CD14-positive monocyte (primary cell): Measurements from ENCODE around the gene TRPV4. TPM values are rescaled to one million over a fixed set of nuclear protein-coding genes. Genes with fewer than 3 reads are reported as not detected.

Experiments used
- DNase-seq, 3 donors: peaks; one replicate each; pipeline ENCODE4 v3.0.0-alpha.2; 2011 to 2022
- H2AFZ ChIP-seq: 2 replicates; pipeline ENCODE4 v1.6.0; 2012; ENCODE audit warnings: mild to moderate bottlenecking, low read depth, low read length, inconsistent platforms; ENCODE audit not compliant: insufficient read depth, poor library complexity, severe bottlenecking
- H3K27ac ChIP-seq, 2 donors: 1 replicate in 1 of 2; 2 replicates in 1 of 2; pipeline ENCODE4 v1.5.1; 2012 to 2013; ENCODE audit warnings: low read length in 2 of 2, control low read depth in 1 of 2, inconsistent platforms in 1 of 2, low read depth in 1 of 2, mild to moderate bottlenecking in 1 of 2
- H3K27me3 ChIP-seq, 2 donors: one replicate each; pipeline versions ENCODE4 v1.6.0 to v1.6.1; 2011 to 2013; ENCODE audit warnings: low read length in 2 of 2; ENCODE audit not compliant: control insufficient read depth in 2 of 2, insufficient read depth in 2 of 2
- H3K36me3 ChIP-seq, 2 donors: replicated peaks in 1 of 2; 1 replicate in 1 of 2; 2 replicates in 1 of 2; pipeline versions ENCODE4 v1.5.1 to v1.6.1; 2012 to 2013; ENCODE audit warnings: low read length in 2 of 2, control low read depth in 1 of 2, inconsistent platforms in 1 of 2, mild to moderate bottlenecking in 1 of 2; ENCODE audit not compliant: insufficient read depth in 2 of 2, control insufficient read depth in 1 of 2
- H3K4me1 ChIP-seq, 2 donors: 1 replicate in 1 of 2; 2 replicates in 1 of 2; pipeline versions ENCODE4 v1.5.1 to v1.6.1; 2012 to 2013; ENCODE audit warnings: low read length in 2 of 2, control low read depth in 1 of 2, inconsistent platforms in 1 of 2, mild to moderate bottlenecking in 1 of 2, moderate library complexity in 1 of 2; ENCODE audit not compliant: insufficient read depth in 2 of 2, control insufficient read depth in 1 of 2
- H3K4me2 ChIP-seq: replicated peaks from 2 replicates; pipeline ENCODE3; 2012; ENCODE audit warnings: low read length, moderate library complexity, mild to moderate bottlenecking; ENCODE audit not compliant: poor library complexity, severe bottlenecking; ENCODE audit errors: extremely low read depth
- H3K4me3 ChIP-seq, 3 experiments: fragments of 200-600 bp in 1 of 3; sonication (generic) in 1 of 3; replicated peaks in 1 of 3; 1 replicate in 2 of 3; 2 replicates in 1 of 3; pipeline ENCODE4 v1.5.1; 2011 to 2013; ENCODE audit warnings: low read length in 3 of 3, mild to moderate bottlenecking in 3 of 3, control low read depth in 2 of 3, low read depth in 2 of 3, inconsistent platforms in 1 of 3, moderate library complexity in 1 of 3
- H3K79me2 ChIP-seq: 2 replicates; pipeline ENCODE4 v1.6.0; 2012; ENCODE audit warnings: mild to moderate bottlenecking, control low read depth, inconsistent platforms, low read length, moderate library complexity; ENCODE audit not compliant: insufficient read depth
- H3K9ac ChIP-seq: 2 replicates; pipeline ENCODE4 v1.6.0; 2017; ENCODE audit warnings: low read length, mild to moderate bottlenecking; ENCODE audit not compliant: insufficient read depth, poor library complexity, severe bottlenecking
- H3K9me3 ChIP-seq, 2 donors: replicated peaks in 1 of 2; 1 replicate in 1 of 2; 2 replicates in 1 of 2; pipeline versions ENCODE4 v1.5.1 to v1.6.1; 2012 to 2013; ENCODE audit warnings: low read length in 2 of 2, control low read depth in 1 of 2; ENCODE audit not compliant: control insufficient read depth in 1 of 2, insufficient read depth in 1 of 2
- H4K20me1 ChIP-seq: 2 replicates; pipeline ENCODE4 v1.6.0; 2012; ENCODE audit warnings: mild to moderate bottlenecking, low read length, control low read depth, moderate library complexity; ENCODE audit not compliant: insufficient read depth
- H3K27ac Mint-ChIP-seq, 7 donors: one replicate each; pipeline ENCODE4 v1.8.0; 2020; ENCODE audit warnings: mild to moderate bottlenecking in 7 of 7, mixed read lengths in 7 of 7, moderate library complexity in 6 of 7, inconsistent platforms in 2 of 7
- H3K27me3 Mint-ChIP-seq, 3 donors: one replicate each; pipeline ENCODE4 v1.8.0; 2021 to 2022; ENCODE audit warnings: low read depth in 3 of 3, mild to moderate bottlenecking in 3 of 3, mixed read lengths in 3 of 3, moderate library complexity in 3 of 3, inconsistent platforms in 1 of 3
- H3K36me3 Mint-ChIP-seq, 2 donors: one replicate each; pipeline ENCODE4 v1.8.0; 2020; ENCODE audit warnings: mixed read lengths in 2 of 2, inconsistent platforms in 1 of 2, mild to moderate bottlenecking in 1 of 2
- H3K4me1 Mint-ChIP-seq: one replicate; pipeline ENCODE4 v1.8.0; 2020; ENCODE audit warnings: mild to moderate bottlenecking, mixed read lengths
- H3K4me3 Mint-ChIP-seq, 2 donors: one replicate each; pipeline ENCODE4 v1.8.0; 2020; ENCODE audit warnings: mild to moderate bottlenecking in 2 of 2, mixed read lengths in 2 of 2, moderate library complexity in 1 of 2
- H3K9me3 Mint-ChIP-seq, 7 donors: one replicate each; pipeline ENCODE4 v1.8.0; 2020 to 2022; ENCODE audit warnings: mixed read lengths in 7 of 7, mild to moderate bottlenecking in 6 of 7, moderate library complexity in 6 of 7, inconsistent platforms in 2 of 7
- WGBS: methylation state at CpG from one replicate; pipeline ENCODE4 v1.1.5; 2013; ENCODE audit warnings: missing lambda C conversion rate; ENCODE audit not compliant: insufficient coverage; 5-methylcytosine and 5-hydroxymethylcytosine counted together
- intact Hi-C, 2 donors: fragments of 100-400 bp; cut with micrococcal nuclease; formaldehyde crosslinking; loops; one replicate each; pipeline versions ENCODE4 v1.15.0 to v1.15.1; 2023
- polyA plus RNA-seq, 3 donors: library from polyadenylated mRNA; depleted of rRNA in 1 of 3; unstranded in 2 of 3; stranded (reverse) in 1 of 3; fragments of 300-500 nt in 2 of 3; fragments of >200 nt in 1 of 3; fragmentation: Illumina TruSeq in 2 of 3; gene quantifications; 1 replicate in 2 of 3; 2 replicates in 1 of 3; pipeline ENCODE4 v1.2.3, GENCODE V29; 2012 to 2021
- TF ChIP-seq, protein P1 (sequence below): fragments of 200-600 bp; IDR thresholded peaks from one replicate; pipeline ENCODE4 v1.8.0; 2022; ENCODE audit warnings: antibody characterized with exemption, mild to moderate bottlenecking

The TRPV4 gene
- polyA plus RNA-seq, 3 donors = 0.64 to 3.1 (median 2.0) TPM

DNA sequence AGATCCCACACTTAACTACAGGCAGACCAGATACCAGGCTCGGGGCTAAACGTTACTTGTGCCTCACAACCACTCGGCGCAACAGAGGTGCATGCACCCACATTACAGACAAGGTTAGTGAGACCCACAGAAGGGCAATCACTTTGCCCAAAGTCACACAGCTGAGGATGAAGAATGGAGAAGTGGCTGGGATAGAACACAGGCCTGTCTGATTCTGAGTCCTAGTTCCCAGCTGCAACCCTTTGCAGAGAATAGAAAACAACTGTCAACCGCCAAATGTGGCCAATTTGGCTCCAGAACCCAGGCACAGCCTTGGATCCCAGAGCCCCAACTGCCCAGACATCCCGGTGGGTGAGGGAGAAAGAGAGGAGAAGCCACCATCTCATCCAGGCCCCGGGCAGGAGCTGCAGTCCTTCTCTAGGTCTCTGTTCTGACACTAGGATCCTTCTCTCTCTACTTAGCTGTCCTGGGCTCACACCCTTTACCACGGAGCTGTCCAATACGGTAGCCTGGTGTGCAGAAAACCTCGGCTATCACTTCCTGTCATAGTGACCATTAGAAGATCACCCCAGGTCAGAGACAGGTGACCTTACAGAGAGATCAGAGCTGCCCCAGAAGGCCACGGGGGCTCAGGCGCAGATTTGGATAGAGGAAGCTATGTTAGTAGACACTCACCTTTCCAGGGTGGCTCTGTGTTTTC is 60.4 kb downstream of the TRPV4 start:
- Mint-ChIP-seq H3K27me3 (peaks cover 0 to 7% (median 6%) of the 10 kb centered on the region in 3 donors), H3K4me3 (no peak overlapping the region), H3K27ac (no peak overlapping the region), H3K4me1 (peaks cover 10% of the 10 kb centered on the region), H3K36me3 (no peaks in the 10 kb centered on the region), H3K9me3 (peaks cover 0 to 3% (median 0%) of the 10 kb centered on the region in 7 donors)
- no peak overlapping the region for H2AFZ ChIP-seq
- intact Hi-C loops = no loop called here
- no peak overlapping the region for H3K9ac ChIP-seq
- TF ChIP-seq, protein P1, sequence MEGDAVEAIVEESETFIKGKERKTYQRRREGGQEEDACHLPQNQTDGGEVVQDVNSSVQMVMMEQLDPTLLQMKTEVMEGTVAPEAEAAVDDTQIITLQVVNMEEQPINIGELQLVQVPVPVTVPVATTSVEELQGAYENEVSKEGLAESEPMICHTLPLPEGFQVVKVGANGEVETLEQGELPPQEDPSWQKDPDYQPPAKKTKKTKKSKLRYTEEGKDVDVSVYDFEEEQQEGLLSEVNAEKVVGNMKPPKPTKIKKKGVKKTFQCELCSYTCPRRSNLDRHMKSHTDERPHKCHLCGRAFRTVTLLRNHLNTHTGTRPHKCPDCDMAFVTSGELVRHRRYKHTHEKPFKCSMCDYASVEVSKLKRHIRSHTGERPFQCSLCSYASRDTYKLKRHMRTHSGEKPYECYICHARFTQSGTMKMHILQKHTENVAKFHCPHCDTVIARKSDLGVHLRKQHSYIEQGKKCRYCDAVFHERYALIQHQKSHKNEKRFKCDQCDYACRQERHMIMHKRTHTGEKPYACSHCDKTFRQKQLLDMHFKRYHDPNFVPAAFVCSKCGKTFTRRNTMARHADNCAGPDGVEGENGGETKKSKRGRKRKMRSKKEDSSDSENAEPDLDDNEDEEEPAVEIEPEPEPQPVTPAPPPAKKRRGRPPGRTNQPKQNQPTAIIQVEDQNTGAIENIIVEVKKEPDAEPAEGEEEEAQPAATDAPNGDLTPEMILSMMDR = no peak
- no peaks in the 10 kb centered on the region for H3K4me1 ChIP-seq
- no peak overlapping the region for H3K27ac ChIP-seq
- DNase-seq = no peak
- WGBS = 39% methylated on average over 4 of the region's 12 CpGs
- H3K9me3 ChIP-seq = no peaks in the 10 kb centered on the region
- no peaks in the 10 kb centered on the region for H4K20me1 ChIP-seq
- H3K79me2 ChIP-seq = no peaks in the 10 kb centered on the region
- H3K27me3 ChIP-seq = no peaks in the 10 kb centered on the region
- no peak overlapping the region for H3K4me3 ChIP-seq
- no peak overlapping the region for H3K4me2 ChIP-seq
- H3K36me3 ChIP-seq = no peaks in the 10 kb centered on the region

GRCh38 chr12:109771746-109772621 is 61.2 kb downstream of the TRPV4 start:
- peaks cover 0 to 6% (median 3%) of the 10 kb centered on the region in 3 donors for H3K27me3 Mint-ChIP-seq
- no peaks in the 10 kb centered on the region for H4K20me1 ChIP-seq
- H3K27ac Mint-ChIP-seq = no peak overlapping the region
- H2AFZ ChIP-seq = no peak overlapping the region
- no peak overlapping the region for H3K27ac ChIP-seq
- no peak overlapping the region for H3K4me3 ChIP-seq
- no peak overlapping the region for H3K4me3 Mint-ChIP-seq
- intact Hi-C loops = no loop called here
- 95% methylated on average over 7 of the region's 17 CpGs for WGBS
- no peaks in the 10 kb centered on the region for H3K79me2 ChIP-seq
- no peaks in the 10 kb centered on the region for H3K36me3 ChIP-seq
- H3K4me2 ChIP-seq = no peak overlapping the region
- TF ChIP-seq, protein P1 = no peak
- H3K36me3 Mint-ChIP-seq = no peaks in the 10 kb centered on the region
- peaks cover 0 to 3% (median 0%) of the 10 kb centered on the region in 7 donors for H3K9me3 Mint-ChIP-seq
- H3K9me3 ChIP-seq = no peaks in the 10 kb centered on the region
- H3K4me1 ChIP-seq = no peaks in the 10 kb centered on the region
- H3K9ac ChIP-seq = no peak overlapping the region
- no peaks in the 10 kb centered on the region for H3K27me3 ChIP-seq
- H3K4me1 Mint-ChIP-seq = peaks cover 7% of the 10 kb centered on the region
- DNase-seq = no peak
